ENCODE measurements around the gene RIPPLY3.
"Not testable (repeated sequence)": the region's sequence is repeated elsewhere in the genome, so short reads cannot be mapped to it uniquely, and the experiment has no call there.

Gene RIPPLY3

DNA sequence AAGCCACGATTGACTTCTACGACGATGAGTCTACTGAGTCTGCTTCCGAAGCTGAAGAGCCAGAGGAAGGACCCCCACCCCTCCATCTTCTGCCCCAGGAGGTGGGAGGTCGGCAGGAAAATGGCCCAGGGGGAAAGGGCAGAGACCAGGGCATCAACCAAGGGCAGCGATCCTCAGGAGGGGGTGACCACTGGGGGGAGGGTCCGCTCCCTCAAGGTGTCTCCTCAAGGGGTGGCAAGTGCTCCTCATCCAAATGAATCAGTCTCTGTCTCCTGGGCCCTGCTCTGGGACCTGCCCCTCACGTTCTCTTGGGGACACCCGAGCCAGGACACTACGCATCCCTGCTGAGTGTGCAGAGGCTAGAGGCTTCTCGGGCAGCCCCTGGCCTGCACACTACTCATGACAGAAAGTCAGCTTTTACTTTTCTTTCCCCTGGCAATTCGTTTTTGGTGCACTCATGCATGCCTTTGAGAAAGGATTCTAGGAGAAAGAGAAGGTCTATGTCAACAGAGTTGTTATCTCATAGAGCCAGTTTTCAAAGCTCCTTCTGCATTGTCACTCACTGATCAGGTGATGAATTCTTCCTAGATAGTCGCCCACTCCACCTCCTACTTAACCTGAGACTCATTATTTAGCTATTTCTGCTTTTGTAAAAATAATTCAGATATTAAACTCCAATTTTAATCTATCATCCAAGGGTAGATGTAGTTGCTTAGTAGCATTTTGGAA is 11.6 kb downstream of the RIPPLY3 start:
- no peak for DNase-seq (ENCODE audit: low read depth)

DNA sequence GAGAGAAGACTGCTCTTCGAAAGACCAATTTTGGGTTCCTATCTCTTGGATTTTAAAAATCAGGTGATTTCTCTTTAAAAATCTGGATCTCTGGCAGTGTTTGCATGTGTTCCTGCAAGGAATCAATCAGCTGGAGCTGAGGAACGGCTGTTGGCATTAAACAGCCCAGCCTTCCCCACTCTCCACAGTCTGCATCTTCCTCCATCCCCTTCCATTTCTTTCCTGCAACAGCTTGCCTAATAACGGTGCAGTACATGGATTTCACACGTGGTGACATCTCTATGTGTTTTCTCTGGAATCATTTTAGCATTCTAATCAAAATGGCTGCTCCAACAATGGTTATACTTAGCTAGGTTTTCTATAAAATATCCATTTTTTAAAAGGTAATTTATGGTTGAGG is 20.0 kb downstream of the RIPPLY3 start:
- no peak for DNase-seq (ENCODE audit: low read depth)

DNA sequence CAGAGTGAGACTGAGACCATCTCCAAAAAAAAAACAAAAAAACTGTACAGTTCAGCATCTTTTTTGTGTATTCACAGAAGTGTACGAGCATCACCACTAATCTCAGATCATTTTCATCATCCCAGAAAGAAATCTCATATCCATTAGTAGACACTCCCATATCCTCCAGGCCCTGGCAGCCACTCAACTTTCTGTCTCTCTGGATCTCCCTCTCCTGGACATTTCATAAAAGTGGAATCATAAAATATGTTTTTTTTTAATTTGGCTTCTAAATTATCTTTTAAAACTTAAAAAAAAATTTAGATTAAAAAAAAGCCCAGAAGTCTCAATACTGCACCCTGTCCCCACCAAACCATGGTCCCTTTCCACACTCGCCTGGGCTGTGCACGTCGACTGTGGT is 22.1 kb downstream of the RIPPLY3 start:
- DNase-seq (ENCODE audit: low read depth) = no peak

DNA sequence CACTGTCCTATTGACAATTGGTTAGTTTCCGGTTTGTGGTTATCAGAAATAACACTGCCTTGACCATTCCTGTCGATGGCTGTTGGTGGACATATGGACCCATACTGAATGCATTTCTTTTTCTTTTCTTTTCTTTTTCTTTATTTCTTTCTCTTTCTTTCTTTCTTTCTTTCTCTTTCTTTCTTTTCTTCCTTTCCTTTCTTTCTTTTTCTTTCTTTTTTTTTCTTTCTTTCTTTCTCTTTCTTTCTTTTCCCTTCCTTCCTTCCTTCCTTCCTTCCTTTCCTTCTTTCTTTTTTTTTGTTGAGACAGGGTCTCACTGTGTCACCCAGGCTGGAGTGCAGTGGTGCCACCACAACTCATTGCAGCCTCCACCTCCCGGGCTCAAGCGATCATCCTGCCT is 24.4 kb downstream of the RIPPLY3 start:
- DNase-seq (ENCODE audit: low read depth) = no peak

DNA sequence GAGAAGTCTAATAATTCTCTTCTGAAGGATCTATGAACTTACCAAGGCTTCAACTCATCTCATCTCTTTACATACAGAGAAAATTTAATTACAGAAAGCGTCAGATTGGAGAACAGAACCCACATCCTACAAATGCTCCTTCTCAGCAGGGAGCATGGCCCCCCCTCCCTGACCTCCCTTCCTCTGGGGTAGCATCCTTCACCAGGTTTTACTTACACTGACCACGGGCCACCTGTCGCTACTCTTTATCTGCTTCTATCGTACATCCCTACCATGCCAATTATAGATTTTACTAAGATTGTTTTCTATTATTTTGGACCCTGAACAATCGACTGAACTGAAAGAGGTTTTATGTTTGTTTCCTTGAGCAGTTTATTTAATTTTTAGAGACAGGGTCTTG is 25.8 kb downstream of the RIPPLY3 start:
- no peak for DNase-seq (ENCODE audit: low read depth)

DNA sequence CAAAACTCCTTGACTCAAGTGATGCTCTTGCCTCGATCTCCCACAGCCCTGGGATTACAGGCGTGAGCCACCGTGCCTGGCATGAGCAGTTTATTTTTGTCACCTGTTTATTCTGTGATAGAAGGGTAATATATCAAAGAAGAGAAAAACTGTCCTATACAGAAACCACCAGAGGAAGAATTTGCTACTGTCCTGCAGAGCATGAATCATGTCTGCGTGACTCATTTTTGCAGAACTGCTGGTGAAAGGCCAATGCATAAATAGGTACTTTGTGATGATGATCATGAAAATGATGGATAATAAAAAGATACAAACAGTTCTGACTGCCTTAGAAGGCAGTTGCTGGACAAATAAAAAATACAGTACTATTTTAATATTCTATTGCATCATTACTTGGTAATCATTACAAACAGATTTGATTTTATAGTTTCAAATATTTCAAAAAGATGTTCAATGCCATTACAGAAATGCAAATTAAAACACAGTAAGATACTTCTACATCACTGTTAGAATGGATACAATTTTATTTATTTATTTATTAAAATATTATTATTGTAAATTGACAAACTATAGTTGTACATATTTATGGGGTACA is 26.5 kb downstream of the RIPPLY3 start:
- no peak for DNase-seq (ENCODE audit: low read depth)

DNA sequence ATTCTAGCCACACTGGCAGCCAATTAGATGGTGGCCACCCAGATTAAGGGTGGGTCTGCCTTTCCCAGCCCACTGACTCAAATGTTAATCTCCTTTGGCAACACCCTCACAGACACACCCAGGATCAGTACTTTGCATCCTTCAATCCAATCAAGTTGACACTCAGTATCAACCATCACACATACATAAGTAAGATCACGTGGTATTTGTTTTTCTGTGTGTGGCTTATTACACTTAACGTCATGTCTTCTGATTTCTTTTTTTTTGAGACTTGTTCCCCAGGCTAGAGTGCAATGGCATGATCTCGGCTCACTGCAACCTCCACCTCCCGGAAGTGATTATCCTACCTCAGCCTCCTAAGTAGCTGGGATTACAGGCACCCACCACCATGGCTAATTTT is 27.9 kb downstream of the RIPPLY3 start:
- not testable (repeated sequence) for DNase-seq (ENCODE audit: low read depth)

DNA sequence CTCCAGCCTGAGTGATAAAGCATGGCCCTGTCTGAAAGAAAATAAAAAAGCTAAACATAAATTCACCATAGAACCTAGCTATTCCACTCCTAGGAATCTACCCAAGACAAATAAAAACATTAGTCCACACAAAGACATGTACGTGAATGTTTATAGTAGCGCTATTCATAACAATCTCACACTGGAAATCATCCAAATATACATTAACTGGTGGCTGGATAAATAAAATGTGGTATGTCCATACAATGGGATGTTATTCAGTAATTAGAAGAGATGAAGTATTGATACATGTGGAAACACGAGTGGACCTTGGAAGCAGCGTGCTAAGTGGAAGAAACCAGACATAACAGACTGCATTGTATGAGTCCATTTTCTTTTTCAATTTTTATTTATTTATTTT is 29.7 kb downstream of the RIPPLY3 start:
- DNase-seq (ENCODE audit: low read depth) = no peak

DNA sequence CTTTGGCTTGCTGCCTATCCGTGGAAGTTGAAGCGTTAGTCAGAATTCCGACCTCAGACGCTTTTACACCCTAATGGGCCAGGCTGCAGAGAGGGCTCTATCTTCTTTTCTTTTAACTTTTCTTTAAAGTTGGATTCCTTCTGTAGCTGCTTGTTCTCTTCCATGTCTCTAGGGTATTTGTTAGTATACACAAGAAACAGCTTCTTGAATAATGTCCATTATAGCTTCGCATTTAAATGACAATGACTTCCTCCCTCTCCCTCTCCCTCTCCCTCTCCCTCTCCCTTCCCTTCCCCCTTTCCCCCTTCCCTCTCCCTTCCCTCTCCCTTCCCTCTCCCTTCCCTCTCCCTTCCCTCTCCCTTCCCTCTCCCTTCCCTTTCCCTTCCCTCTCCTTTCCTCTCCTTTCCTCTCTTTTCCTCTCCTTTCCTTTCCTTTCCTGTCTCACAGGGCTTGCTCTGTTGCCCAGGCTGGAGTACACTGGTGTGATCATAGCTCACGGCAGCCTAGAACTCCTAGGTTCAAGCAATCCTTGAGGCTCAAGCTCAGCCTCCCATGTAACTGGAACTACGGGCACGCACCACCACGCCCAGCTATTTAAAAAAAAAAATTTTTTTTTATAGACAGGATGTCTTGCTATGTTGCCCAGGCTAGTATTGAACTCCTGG is 33.0 kb downstream of the RIPPLY3 start:
- no peak for DNase-seq (ENCODE audit: low read depth)

DNA sequence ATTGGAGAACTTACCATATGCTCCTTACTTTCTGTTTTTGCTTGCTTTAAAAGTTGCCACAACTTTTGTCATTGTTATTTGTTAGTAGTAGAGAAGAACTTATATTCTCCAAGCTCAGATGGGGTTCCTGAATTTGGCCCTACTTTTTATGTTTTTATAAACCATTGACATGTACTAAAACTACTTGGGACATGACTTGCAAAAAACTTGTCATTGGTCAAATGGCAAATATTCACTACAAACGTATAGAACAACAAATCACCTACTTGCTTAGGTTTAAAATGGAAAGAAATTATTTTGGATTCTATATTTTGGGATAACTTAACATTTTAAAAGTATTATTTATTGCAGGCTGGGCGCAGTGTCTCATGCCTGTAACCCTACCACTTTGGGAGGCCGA is 33.7 kb downstream of the RIPPLY3 start:
- no peak for DNase-seq (ENCODE audit: low read depth)

DNA sequence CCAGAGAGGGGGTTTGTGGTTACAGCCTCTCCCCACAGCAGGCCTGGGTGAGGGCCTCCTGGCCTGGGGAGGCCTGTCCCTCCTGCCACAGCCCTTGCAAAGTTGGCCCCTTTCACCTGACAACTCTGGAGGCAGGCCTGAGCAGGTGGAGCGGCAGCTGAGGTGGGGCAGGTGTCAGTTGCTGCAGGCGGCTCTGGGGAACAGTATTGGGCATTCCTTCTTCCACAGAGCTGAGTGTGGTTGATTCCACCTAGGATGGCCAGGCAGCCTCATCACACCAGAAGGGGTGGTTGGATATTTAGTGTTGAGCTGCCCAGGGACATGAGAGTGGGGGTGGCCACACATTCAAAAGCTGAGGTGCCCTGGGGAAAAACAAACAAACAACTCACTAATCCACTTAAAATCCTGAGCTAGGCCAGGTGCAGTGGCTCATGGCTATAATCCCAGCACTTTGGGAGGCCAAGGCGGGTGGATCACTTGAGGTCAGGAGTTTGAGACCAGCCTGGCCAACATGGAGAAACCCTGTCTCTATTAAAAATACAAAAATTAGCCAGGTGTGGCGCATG is 35.3 kb downstream of the RIPPLY3 start:
- DNase-seq (ENCODE audit: low read depth) = no peak

DNA sequence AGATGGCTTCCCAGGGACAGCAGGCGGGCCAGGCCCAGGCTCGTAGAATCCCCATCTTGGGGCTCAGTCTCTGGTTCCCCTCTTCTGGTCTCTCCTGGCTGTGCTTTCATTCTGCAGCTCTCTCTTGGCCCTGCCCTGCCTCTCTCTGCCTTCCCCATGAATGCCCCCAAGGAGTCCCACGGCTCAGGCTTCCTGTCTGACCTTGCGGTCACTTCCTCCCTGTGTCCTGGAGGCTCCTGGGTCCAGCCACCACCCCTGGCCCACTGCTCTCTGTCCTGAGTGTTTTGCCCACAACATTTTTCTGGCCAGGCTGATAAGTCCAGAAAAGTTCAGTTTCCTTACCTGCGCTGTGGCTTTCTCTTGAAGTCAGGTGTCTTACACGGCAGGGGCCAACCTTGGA is 37.3 kb downstream of the RIPPLY3 start:
- DNase-seq (ENCODE audit: low read depth) = no peak

DNA sequence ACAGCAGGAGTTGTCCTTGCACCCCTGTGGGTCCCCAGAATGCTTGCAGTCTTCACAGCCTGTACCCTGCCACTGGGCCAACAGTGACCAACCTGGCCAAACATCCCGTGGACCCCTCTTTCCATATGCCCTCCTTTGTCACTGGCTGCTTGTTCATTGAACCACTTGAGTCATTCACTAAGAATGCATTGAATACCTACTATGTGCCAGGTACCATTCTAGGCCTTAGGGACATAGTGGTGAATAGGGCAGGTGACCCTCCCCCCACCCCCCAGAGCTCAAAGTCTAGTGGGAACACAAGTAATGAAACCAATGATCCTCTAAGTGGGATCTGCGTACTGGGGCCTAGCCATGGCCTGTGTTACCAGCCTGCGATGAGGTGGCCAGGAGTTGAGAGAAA is 38.1 kb downstream of the RIPPLY3 start:
- DNase-seq (ENCODE audit: low read depth) = no peak

DNA sequence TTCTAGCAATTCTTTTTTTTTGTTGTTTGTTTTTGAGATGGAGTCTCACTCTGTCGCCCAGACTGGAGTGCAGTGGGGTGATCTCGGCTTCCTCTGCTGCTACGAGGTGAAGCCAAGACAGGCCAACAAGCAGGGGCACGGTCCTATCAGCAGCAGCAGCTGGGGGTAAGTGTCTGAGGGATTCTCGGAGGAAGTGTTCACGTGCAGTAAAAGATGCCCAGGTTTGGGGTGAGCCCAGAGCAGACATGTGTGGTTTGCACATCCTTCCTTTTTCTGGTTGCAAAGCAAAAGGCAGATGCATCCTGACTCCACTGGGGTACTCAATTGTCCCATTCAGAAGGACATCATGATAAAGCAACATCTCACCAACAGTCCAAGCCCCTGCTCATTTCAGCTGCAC is 38.6 kb downstream of the RIPPLY3 start:
- DNase-seq (ENCODE audit: low read depth) = no peak

DNA sequence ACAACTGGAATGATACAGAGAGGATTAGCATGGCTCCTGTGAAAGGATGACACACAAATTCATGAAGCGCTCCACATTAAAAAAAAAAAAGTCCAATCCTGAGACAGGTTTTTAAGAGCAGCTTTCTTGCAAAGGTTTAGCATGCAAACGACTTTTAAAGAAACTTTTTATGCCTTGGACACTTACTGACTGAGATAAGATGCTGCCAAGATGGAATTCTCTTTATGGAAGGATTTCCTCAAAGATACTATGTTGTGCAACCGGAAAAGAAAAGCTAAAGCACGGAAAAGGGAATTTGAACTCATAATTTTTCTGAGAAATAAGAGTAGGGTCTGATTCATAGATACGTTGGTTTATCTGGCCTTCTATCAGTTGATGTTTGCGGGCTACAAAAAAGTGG is 39.1 kb downstream of the RIPPLY3 start:
- no peak for DNase-seq (ENCODE audit: low read depth)

DNA sequence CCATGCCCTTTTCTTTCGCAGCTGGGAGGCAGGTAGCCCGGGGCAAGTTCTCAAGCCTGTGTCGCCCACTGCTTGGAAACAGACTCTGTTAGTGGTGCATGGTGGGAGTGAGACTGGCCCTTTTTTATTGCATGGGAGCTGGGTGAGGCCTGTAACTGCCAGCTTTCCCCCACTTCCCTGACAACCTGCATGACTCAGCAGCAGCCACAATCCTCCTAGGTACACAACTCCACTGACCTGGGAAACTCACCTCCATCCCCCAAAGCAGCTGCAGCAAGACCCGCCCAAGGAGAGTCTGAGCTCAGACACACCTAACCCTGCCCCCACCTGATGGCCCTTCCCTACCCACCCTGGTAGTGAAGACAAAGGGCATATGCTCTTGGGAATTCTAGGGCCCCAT is 40.6 kb downstream of the RIPPLY3 start:
- DNase-seq (ENCODE audit: low read depth) = no peak

DNA sequence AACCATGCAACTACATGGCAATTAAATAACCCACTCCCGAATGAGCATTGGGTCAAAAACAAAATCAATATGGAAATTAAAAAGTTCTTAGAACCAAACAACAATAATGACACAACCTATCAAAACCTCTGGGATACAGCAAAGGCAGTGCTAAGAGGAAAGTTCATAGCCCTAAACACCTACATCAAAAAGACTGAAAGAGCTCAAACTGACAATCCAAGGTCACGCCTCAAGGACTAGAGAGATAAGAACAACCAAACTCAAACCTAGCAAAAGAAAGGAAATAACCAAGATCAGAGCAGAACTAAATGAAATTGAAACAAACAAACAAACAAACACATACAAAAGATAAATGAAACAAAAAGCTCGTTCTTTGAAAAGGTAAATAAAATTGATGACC is 43.2 kb downstream of the RIPPLY3 start:
- not testable (repeated sequence) for DNase-seq (ENCODE audit: low read depth)

DNA sequence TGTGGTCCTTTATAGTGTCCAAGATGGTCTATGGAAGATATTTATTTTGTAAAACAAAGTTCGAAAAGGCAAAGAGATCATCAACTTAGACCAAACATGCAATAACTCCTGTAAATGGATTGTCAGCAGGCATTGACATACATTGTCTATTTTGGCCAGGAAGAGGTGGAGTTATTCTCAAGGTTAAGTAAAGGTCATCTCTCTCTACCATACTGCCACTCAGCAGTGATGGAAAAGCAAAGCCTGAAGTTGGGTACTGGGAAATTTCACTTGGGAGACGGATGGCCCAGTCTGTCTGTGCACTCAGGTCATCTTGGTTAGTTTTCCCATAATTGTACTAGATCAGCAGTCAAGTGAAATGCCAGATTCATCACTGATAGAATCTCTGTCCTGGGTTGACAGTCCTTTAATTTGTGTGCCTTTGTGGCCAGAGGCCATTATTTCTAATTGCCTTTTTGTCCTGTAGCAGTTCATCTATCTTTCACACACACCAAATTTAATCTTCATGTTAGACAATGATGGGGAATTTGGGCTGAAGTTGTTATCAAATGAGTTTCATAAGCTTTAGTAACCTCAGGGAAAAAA is 48.9 kb downstream of the RIPPLY3 start:
- no peak for DNase-seq (ENCODE audit: low read depth)

DNA sequence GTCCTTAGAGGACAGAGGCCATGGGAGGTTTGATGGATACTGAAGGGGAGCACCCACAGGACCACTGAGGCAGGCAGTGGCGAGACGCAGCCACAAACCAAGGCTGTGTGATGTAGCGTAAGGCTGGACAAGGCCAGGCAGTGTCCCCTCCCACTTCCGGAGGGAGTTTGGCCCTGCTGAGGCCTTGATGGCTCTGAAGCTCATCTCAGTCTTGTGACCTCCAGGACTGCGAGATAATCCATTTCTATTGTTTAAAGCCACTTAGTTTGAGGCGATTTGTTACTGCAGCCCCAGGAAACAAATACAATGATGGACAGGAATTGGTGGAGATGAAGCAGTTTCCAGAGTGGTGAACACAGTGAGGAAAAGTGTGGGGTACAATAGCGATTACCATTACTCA is 51.1 kb downstream of the RIPPLY3 start:
- DNase-seq (ENCODE audit: low read depth) = no peak

DNA sequence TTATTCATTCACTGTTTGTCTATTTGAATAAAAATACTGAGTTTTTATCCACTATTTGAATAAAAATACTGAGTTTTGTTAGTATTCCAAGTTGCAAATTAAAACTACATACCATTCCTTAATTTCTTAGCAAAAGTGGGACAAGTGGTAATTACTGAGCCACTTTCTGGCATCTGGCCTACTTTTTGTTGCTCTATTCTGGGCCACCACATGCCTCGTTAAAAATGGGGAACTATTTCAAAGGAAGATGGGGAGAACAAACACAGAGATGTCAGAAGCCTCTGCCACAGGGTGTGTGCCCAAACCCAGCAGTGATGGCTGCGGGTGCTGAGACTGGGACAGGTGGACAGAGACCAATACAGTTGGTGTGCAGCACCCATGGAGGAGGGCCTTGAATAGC is 51.8 kb downstream of the RIPPLY3 start:
- no peak for DNase-seq (ENCODE audit: low read depth)

DNA sequence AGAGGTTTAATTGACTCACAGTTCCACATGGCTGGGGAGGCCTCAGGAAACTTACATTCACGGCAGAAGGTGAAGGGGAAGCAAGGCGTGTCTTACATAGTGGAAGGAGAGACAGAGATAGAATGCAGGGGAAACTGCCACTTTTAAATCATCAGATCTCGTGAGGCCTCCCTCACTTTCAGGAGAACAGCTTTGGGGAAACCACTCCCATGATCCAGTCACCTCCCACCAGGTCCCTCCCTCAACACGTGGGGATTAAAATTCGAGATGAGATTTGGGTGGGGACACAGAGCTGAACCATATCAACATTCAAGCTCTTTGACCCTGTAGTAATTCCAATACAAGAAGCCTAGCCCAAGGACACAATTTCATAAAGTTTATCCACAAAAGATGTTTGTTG is 52.7 kb downstream of the RIPPLY3 start:
- no peak for DNase-seq (ENCODE audit: low read depth)

DNA sequence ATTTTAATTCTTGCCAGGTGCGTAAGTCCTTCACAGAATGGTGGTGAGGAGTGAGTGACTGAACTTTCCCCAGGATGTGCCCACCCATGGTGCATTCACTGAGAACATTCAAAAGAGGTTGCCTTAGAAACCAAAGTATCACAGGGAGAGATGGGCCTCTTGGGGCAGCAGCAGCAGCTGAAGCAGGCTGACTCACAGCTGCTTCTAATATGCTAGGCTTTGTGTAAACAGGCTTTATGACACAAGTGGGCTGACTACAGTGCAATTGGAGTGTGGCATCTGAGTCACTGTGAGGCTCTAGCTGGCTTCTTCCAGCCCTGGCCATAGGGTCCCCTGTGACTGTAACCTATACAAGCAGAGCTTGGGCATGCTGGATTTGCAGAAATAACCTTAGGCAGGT is 53.8 kb downstream of the RIPPLY3 start:
- no peak for DNase-seq (ENCODE audit: low read depth)
